Tibial nerve (tissue), 4 donors: Measurements from ENCODE around the gene GHITM.

Experiments used
- EP300 ChIP-seq, 2 donors: sonication (generic); formaldehyde crosslinking; IDR thresholded peaks; one replicate each; pipeline ENCODE4 v1.6.1; 2017; ENCODE audit warnings: antibody characterized with exemption in 2 of 2, mild to moderate bottlenecking in 1 of 2
- POLR2A ChIP-seq, 2 donors: fragments of 450-650 bp; IDR thresholded peaks; one replicate each; pipeline ENCODE4 v1.6.1; 2017; ENCODE audit warnings: antibody characterized with exemption in 2 of 2, mild to moderate bottlenecking in 2 of 2, moderate library complexity in 2 of 2
- TF ChIP-seq, protein P1 (sequence below), 5 experiments: fragments of 200-600 bp in 3 of 5; fragments of 450-650 bp in 2 of 5; sonication (generic) in 3 of 5; IDR thresholded peaks; one replicate each; pipeline ENCODE4 v1.5.1; 2016 to 2019; ENCODE audit warnings: antibody characterized with exemption in 5 of 5, mild to moderate bottlenecking in 3 of 5, moderate library complexity in 2 of 5

DNA sequence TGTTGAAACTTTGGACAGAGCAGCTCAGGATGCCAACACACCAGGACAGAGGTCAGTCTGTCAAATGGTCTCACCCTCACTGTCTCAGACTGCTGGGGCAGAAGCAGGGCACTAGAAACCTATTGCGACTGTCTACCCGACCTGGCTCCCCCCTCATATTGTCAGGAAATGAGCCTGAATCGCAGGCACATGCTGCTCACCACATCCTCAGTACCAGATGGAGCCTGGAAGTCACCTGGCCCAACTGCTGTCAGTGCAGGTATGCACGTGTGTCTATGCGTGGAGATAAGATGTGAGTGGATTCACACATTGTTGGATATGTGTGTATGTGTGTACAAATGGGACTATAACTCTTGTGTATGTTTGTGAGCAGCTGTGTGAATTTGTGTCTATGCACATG is 51.8 kb downstream of the GHITM start:
- TF ChIP-seq POLR2A (IDR thresholded peaks at IDR 0.05): no peak
- no peak for TF ChIP-seq EP300 (IDR thresholded peaks at IDR 0.05)
- TF ChIP-seq, protein P1, sequence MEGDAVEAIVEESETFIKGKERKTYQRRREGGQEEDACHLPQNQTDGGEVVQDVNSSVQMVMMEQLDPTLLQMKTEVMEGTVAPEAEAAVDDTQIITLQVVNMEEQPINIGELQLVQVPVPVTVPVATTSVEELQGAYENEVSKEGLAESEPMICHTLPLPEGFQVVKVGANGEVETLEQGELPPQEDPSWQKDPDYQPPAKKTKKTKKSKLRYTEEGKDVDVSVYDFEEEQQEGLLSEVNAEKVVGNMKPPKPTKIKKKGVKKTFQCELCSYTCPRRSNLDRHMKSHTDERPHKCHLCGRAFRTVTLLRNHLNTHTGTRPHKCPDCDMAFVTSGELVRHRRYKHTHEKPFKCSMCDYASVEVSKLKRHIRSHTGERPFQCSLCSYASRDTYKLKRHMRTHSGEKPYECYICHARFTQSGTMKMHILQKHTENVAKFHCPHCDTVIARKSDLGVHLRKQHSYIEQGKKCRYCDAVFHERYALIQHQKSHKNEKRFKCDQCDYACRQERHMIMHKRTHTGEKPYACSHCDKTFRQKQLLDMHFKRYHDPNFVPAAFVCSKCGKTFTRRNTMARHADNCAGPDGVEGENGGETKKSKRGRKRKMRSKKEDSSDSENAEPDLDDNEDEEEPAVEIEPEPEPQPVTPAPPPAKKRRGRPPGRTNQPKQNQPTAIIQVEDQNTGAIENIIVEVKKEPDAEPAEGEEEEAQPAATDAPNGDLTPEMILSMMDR (IDR thresholded peaks at IDR 0.05): no peak
